H9 (cell line): ENCODE results near the gene MCF2L2. TPM values are rescaled to one million over a fixed set of nuclear protein-coding genes. Genes with fewer than 3 reads are reported as not detected.

Experiments
- DNase-seq: peaks from one replicate; pipeline ENCODE4 v3.0.0-alpha.2; 2017
- H2AFZ ChIP-seq: one replicate; pipeline ENCODE4 v1.6.1; 2013; ENCODE audit warnings: mild to moderate bottlenecking, low read length, control low read depth, moderate library complexity
- H2AK5ac ChIP-seq: 2 replicates; pipeline ENCODE4 v1.6.1; 2013; ENCODE audit warnings: low read length, control low read depth, mixed read lengths; ENCODE audit not compliant: insufficient read length
- H2BK120ac ChIP-seq: one replicate; pipeline ENCODE4 v1.6.1; 2013; ENCODE audit warnings: low read depth, mild to moderate bottlenecking, low read length, control low read depth, inconsistent platforms; ENCODE audit not compliant: poor library complexity, severe bottlenecking
- H2BK12ac ChIP-seq: 2 replicates; pipeline ENCODE4 v1.6.1; 2013; ENCODE audit warnings: low read length, control low read depth, mixed read lengths, low read depth; ENCODE audit not compliant: insufficient read length
- H2BK15ac ChIP-seq: 2 replicates; pipeline ENCODE4 v1.6.1; 2013; ENCODE audit warnings: low read depth, low read length, control low read depth
- H2BK20ac ChIP-seq: one replicate; pipeline ENCODE4 v1.6.1; 2013; ENCODE audit warnings: low read depth, mild to moderate bottlenecking, low read length, control low read depth, inconsistent platforms; ENCODE audit not compliant: poor library complexity, severe bottlenecking
- H2BK5ac ChIP-seq: 2 replicates; pipeline ENCODE4 v1.6.1; 2013; ENCODE audit warnings: low read length, control low read depth, mixed read lengths; ENCODE audit not compliant: insufficient read length
- H3K14ac ChIP-seq: 2 replicates; pipeline ENCODE4 v1.6.1; 2013; ENCODE audit warnings: low read length, control low read depth; ENCODE audit not compliant: insufficient read depth
- H3K18ac ChIP-seq: 2 replicates; pipeline ENCODE4 v1.6.1; 2013; ENCODE audit warnings: low read depth, mild to moderate bottlenecking, mixed read lengths, low read length, control low read depth; ENCODE audit not compliant: insufficient read length
- H3K23ac ChIP-seq: 2 replicates; pipeline ENCODE4 v1.6.1; 2013; ENCODE audit warnings: low read length, control low read depth, mixed read lengths, low read depth; ENCODE audit not compliant: insufficient read length
- H3K23me2 ChIP-seq: 2 replicates; pipeline ENCODE4 v1.6.1; 2013; ENCODE audit warnings: low read depth, mild to moderate bottlenecking, mixed read lengths, low read length, control low read depth; ENCODE audit not compliant: insufficient read length, poor library complexity, severe bottlenecking
- H3K27ac ChIP-seq: 2 replicates; pipeline ENCODE4 v1.5.1; 2013; ENCODE audit warnings: low read length, control low read depth, mixed read lengths, low read depth; ENCODE audit not compliant: insufficient read length
- H3K27me3 ChIP-seq: 2 replicates; pipeline ENCODE4 v1.6.1; 2013; ENCODE audit warnings: low read length, control low read depth, inconsistent platforms; ENCODE audit not compliant: insufficient read depth
- H3K4ac ChIP-seq: 2 replicates; pipeline ENCODE4 v1.6.1; 2013; ENCODE audit warnings: low read depth, mild to moderate bottlenecking, control low read depth, inconsistent platforms, low read length, moderate library complexity
- H3K4me1 ChIP-seq: 2 replicates; pipeline ENCODE4 v1.6.1; 2013; ENCODE audit warnings: low read length, control low read depth, inconsistent platforms; ENCODE audit not compliant: insufficient read depth
- H3K4me2 ChIP-seq: 2 replicates; pipeline ENCODE4 v1.6.1; 2013; ENCODE audit warnings: low read length, control low read depth, mixed read lengths; ENCODE audit not compliant: insufficient read length, insufficient read depth
- H3K56ac ChIP-seq: 2 replicates; pipeline ENCODE4 v1.6.1; 2013; ENCODE audit warnings: low read depth, mild to moderate bottlenecking, mixed read lengths, low read length, control low read depth; ENCODE audit not compliant: insufficient read length
- H3K79me1 ChIP-seq: 2 replicates; pipeline ENCODE4 v1.6.1; 2013; ENCODE audit warnings: low read depth, mild to moderate bottlenecking, moderate library complexity, low read length, control low read depth, inconsistent platforms; ENCODE audit not compliant: insufficient read depth, poor library complexity, severe bottlenecking
- H3K79me2 ChIP-seq: 2 replicates; pipeline ENCODE4 v1.6.1; 2013; ENCODE audit warnings: low read length, control low read depth, inconsistent platforms; ENCODE audit not compliant: insufficient read depth
- H3K9ac ChIP-seq: 2 replicates; pipeline ENCODE4 v1.6.1; 2013; ENCODE audit warnings: low read length, control low read depth, mixed read lengths; ENCODE audit not compliant: insufficient read length; ENCODE audit errors: extremely low read depth
- H3K9me3 ChIP-seq: one replicate; pipeline ENCODE4 v1.6.1; 2013; ENCODE audit warnings: low read depth, low read length, inconsistent platforms; ENCODE audit not compliant: control insufficient read depth
- H3T11ph ChIP-seq: one replicate; pipeline ENCODE4 v1.6.1; 2013; ENCODE audit warnings: mild to moderate bottlenecking, low read length, control low read depth, inconsistent platforms
- H4K20me1 ChIP-seq: one replicate; pipeline ENCODE4 v1.6.1; 2013; ENCODE audit not compliant: control insufficient read depth, insufficient read length, insufficient read depth
- H4K5ac ChIP-seq: 2 replicates; pipeline ENCODE4 v1.6.1; 2013; ENCODE audit warnings: low read depth, mild to moderate bottlenecking, mixed read lengths, low read length, control low read depth; ENCODE audit not compliant: insufficient read length
- H4K8ac ChIP-seq: replicated peaks from 2 replicates; pipeline ENCODE4 v1.6.1; 2013; ENCODE audit warnings: low read length, control low read depth, mixed read lengths, low read depth; ENCODE audit not compliant: insufficient read length
- H4K91ac ChIP-seq: 2 replicates; pipeline ENCODE4 v1.6.1; 2013; ENCODE audit warnings: low read depth, mild to moderate bottlenecking, moderate library complexity, mixed read lengths, low read length, control low read depth; ENCODE audit not compliant: insufficient read length
- H3K27ac Mint-ChIP-seq, 3 experiments: 2 replicates in 2 of 3; 3 replicates in 1 of 3; pipeline ENCODE4 v1.8.0; 2020 to 2021; ENCODE audit warnings: mixed read lengths in 3 of 3, mild to moderate bottlenecking in 1 of 3, moderate library complexity in 1 of 3
- H3K27me3 Mint-ChIP-seq: 2 replicates; pipeline ENCODE4 v1.8.0; 2021; ENCODE audit warnings: low read depth, mild to moderate bottlenecking, moderate library complexity, mixed read lengths
- H3K36me3 Mint-ChIP-seq, 3 experiments: 2 replicates in 2 of 3; 3 replicates in 1 of 3; pipeline ENCODE4 v1.8.0; 2020 to 2021; ENCODE audit warnings: low read depth in 3 of 3, mixed read lengths in 3 of 3; ENCODE audit not compliant: insufficient read depth in 1 of 3
- H3K4me1 Mint-ChIP-seq, 2 experiments: 2 replicates each; pipeline ENCODE4 v1.8.0; 2020; ENCODE audit warnings: mixed read lengths in 2 of 2
- H3K4me3 Mint-ChIP-seq, 2 experiments: 2 replicates in 1 of 2; 3 replicates in 1 of 2; pipeline ENCODE4 v1.8.0; 2020 to 2021; ENCODE audit warnings: mild to moderate bottlenecking in 2 of 2, mixed read lengths in 2 of 2, moderate library complexity in 1 of 2
- H3K9me3 Mint-ChIP-seq, 2 experiments: 2 replicates in 1 of 2; 3 replicates in 1 of 2; pipeline ENCODE4 v1.8.0; 2020; ENCODE audit warnings: mild to moderate bottlenecking in 2 of 2, mixed read lengths in 2 of 2, moderate library complexity in 1 of 2
- WGBS: extraction: QIAGEN DNeasy Blood & Tissue Kit; methylation state at CpG from one replicate; pipeline ENCODE4 v1.1.7; 2013; ENCODE audit warnings: missing lambda C conversion rate, low lambda C conversion rate, mixed read lengths; ENCODE audit not compliant: insufficient read length; ENCODE audit errors: extremely low coverage; 5-methylcytosine and 5-hydroxymethylcytosine counted together
- total RNA-seq: library from RNA; stranded (reverse); gene quantifications from 2 replicates; pipeline ENCODE4 v1.2.1, GENCODE V29; 2021
- TF ChIP-seq, protein P1 (sequence below): fragments of 200-600 bp; sonication (generic); conservative IDR thresholded peaks from 3 replicates; pipeline ENCODE4 v1.8.0; 2021; ENCODE audit warnings: antibody characterized with exemption, mild to moderate bottlenecking

Gene MCF2L2
- total RNA-seq, 1 experiment from 2014 or later: 6.4 TPM

DNA sequence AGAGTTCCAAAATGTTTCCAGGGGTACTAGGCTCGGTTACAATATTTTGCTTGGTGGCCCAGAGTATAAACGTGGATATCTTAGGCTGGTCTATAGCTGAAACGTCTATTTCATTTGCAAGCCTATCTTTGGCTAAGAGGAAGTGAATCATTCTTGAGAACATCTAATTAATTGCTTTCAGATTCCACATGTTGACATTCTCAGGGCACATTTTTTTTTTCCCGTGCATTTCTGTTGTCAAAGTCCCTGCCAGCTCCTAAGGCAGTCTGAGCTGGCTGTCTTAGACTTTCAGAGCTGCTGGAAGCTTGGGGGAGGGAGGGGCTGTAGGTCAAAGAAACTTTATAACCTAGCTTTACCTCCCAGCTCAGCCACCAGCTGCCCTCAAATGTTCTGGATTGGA lies 242.7 kb downstream of the MCF2L2 start:
- H3K23me2 ChIP-seq: no peaks in the 10 kb centered on the region
- no peak overlapping the region for H3K56ac ChIP-seq
- H3K79me1 ChIP-seq: no peaks in the 10 kb centered on the region
- H3K9ac ChIP-seq: no peak overlapping the region
- no peak overlapping the region for H3T11ph ChIP-seq
- H2BK20ac ChIP-seq: no peak overlapping the region
- Mint-ChIP-seq H3K27me3 (peaks cover 9% of the 10 kb centered on the region), H3K9me3 (no peaks in the 10 kb centered on the region; a peak in 2 of 5 replicates), H3K4me3 (no peak overlapping the region), H3K36me3 (no peaks in the 10 kb centered on the region), H3K27ac (no peak overlapping the region; a peak in 1 of 7 replicates), H3K4me1 (peaks cover 8 to 15% of the 10 kb centered on the region in 2 experiments)
- H3K4me1 ChIP-seq: no peaks in the 10 kb centered on the region
- H2BK5ac ChIP-seq: no peak overlapping the region
- no peak overlapping the region for H2AK5ac ChIP-seq
- no peak overlapping the region for H2AFZ ChIP-seq
- H4K5ac ChIP-seq: no peak overlapping the region
- H2BK15ac ChIP-seq: no peak overlapping the region
- no peak overlapping the region for H2BK12ac ChIP-seq
- H3K79me2 ChIP-seq: no peaks in the 10 kb centered on the region
- TF ChIP-seq, protein P1, sequence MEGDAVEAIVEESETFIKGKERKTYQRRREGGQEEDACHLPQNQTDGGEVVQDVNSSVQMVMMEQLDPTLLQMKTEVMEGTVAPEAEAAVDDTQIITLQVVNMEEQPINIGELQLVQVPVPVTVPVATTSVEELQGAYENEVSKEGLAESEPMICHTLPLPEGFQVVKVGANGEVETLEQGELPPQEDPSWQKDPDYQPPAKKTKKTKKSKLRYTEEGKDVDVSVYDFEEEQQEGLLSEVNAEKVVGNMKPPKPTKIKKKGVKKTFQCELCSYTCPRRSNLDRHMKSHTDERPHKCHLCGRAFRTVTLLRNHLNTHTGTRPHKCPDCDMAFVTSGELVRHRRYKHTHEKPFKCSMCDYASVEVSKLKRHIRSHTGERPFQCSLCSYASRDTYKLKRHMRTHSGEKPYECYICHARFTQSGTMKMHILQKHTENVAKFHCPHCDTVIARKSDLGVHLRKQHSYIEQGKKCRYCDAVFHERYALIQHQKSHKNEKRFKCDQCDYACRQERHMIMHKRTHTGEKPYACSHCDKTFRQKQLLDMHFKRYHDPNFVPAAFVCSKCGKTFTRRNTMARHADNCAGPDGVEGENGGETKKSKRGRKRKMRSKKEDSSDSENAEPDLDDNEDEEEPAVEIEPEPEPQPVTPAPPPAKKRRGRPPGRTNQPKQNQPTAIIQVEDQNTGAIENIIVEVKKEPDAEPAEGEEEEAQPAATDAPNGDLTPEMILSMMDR: no peak
- DNase-seq: no peak
- H3K23ac ChIP-seq: no peak overlapping the region
- no peak overlapping the region for H3K27ac ChIP-seq
- no peak overlapping the region for H3K4ac ChIP-seq
- no peak overlapping the region for H3K4me2 ChIP-seq
- no peak overlapping the region for H3K18ac ChIP-seq
- no peak overlapping the region for H3K14ac ChIP-seq
- no peaks in the 10 kb centered on the region for H4K20me1 ChIP-seq
- no peaks in the 10 kb centered on the region for H3K9me3 ChIP-seq
- WGBS: no CpG with 5 or more reads among the region's 4 CpGs
- no peak overlapping the region for H4K8ac ChIP-seq
- no peak overlapping the region for H2BK120ac ChIP-seq
- H4K91ac ChIP-seq: no peak overlapping the region
- H3K27me3 ChIP-seq: no peaks in the 10 kb centered on the region
